Mononuclear cell (primary cell): Measurements from ENCODE around the gene RAF1. TPM values are rescaled to one million over a fixed set of nuclear protein-coding genes. Genes with fewer than 3 reads are reported as not detected.
"Not testable (repeated sequence)": the region's sequence is repeated elsewhere in the genome, so short reads cannot be mapped to it uniquely, and the experiment has no call there.

Experiments used
- H3K27me3 ChIP-seq: 2 replicates; pipeline ENCODE4 v1.6.0; 2011; ENCODE audit warnings: low read length, control low read depth; ENCODE audit not compliant: insufficient read depth
- H3K4me1 ChIP-seq: 2 replicates; pipeline ENCODE4 v1.5.1; 2011; ENCODE audit warnings: mild to moderate bottlenecking, low read length, control low read depth; ENCODE audit not compliant: insufficient read depth
- H3K4me3 ChIP-seq: 2 replicates; pipeline ENCODE4 v1.5.1; 2011; ENCODE audit warnings: mild to moderate bottlenecking, low read length, moderate library complexity
- H3K9me3 ChIP-seq: 2 replicates; pipeline ENCODE4 v1.5.1; 2011; ENCODE audit warnings: low read depth, mild to moderate bottlenecking, control low read depth, low read length
- total RNA-seq: library from RNA; depleted of rRNA; stranded (reverse); fragments of >200 nt; gene quantifications from one replicate; pipeline ENCODE4 v1.2.3, GENCODE V29; 2012

The RAF1 gene
- total RNA-seq, 1 donor: 176 TPM

- Histone ChIP-seq H3K27me3 (no peaks in the 10 kb centered on the region), H3K4me1 (peaks cover 18% of the 10 kb centered on the region), H3K9me3 (no peaks in the 10 kb centered on the region), H3K4me3 (no peak overlapping the region)
These were observed 30.8 kb downstream of the RAF1 start for GRCh38 chr3:12633108-12633507.

GRCh38 chr3:12632523-12632922, 31.4 kb downstream of the RAF1 start:
- H3K9me3 ChIP-seq: no peaks in the 10 kb centered on the region
- H3K4me1 ChIP-seq: peaks cover 18% of the 10 kb centered on the region
- no peaks in the 10 kb centered on the region for H3K27me3 ChIP-seq
- H3K4me3 ChIP-seq: no peak overlapping the region

GRCh38 chr3:12630843-12631242, 33.1 kb downstream of the RAF1 start:
- H3K4me3 ChIP-seq, H3K27me3 ChIP-seq, H3K9me3 ChIP-seq: not testable (repeated sequence)
- H3K4me1 ChIP-seq: peaks cover 27% of the 10 kb centered on the region

GRCh38 chr3:12630292-12630691, 33.6 kb downstream of the RAF1 start:
- H3K4me1 ChIP-seq: peaks cover 33% of the 10 kb centered on the region
- H3K27me3 ChIP-seq: no peaks in the 10 kb centered on the region
- H3K9me3 ChIP-seq: no peaks in the 10 kb centered on the region
- no peak overlapping the region for H3K4me3 ChIP-seq

GRCh38 chr3:12629560-12629959, 34.4 kb downstream of the RAF1 start:
- Histone ChIP-seq H3K4me3 (no peak overlapping the region), H3K4me1 (peaks cover 40% of the 10 kb centered on the region), H3K9me3 (no peaks in the 10 kb centered on the region), H3K27me3 (no peaks in the 10 kb centered on the region)

GRCh38 chr3:12628813-12629212, 35.1 kb downstream of the RAF1 start:
- no peaks in the 10 kb centered on the region for H3K27me3 ChIP-seq
- H3K4me1 ChIP-seq: peaks cover 41% of the 10 kb centered on the region
- H3K9me3 ChIP-seq: no peaks in the 10 kb centered on the region
- no peak overlapping the region for H3K4me3 ChIP-seq

- Histone ChIP-seq H3K4me3 (no peak overlapping the region), H3K9me3 (no peaks in the 10 kb centered on the region), H3K27me3 (no peaks in the 10 kb centered on the region), H3K4me1 (peaks cover 41% of the 10 kb centered on the region)
These were observed 36.5 kb downstream of the RAF1 start for GRCh38 chr3:12627370-12627769.

- not testable (repeated sequence) for H3K9me3 ChIP-seq, H3K27me3 ChIP-seq, H3K4me3 ChIP-seq
- H3K4me1 ChIP-seq: peaks cover 44% of the 10 kb centered on the region
These were observed 39.0 kb downstream of the RAF1 start for GRCh38 chr3:12624964-12625363.

- no peak overlapping the region for H3K4me3 ChIP-seq
- peaks cover 40% of the 10 kb centered on the region for H3K4me1 ChIP-seq
- H3K27me3 ChIP-seq: no peaks in the 10 kb centered on the region
- H3K9me3 ChIP-seq: no peaks in the 10 kb centered on the region
These were observed 39.9 kb downstream of the RAF1 start for GRCh38 chr3:12624056-12624455.

- no peaks in the 10 kb centered on the region for H3K27me3 ChIP-seq
- H3K4me1 ChIP-seq: peaks cover 36% of the 10 kb centered on the region
- H3K9me3 ChIP-seq: no peaks in the 10 kb centered on the region
- H3K4me3 ChIP-seq: no peak overlapping the region
These were observed 41.6 kb downstream of the RAF1 start for GRCh38 chr3:12622335-12622734.

GRCh38 chr3:12620729-12621128, 43.2 kb downstream of the RAF1 start:
- Histone ChIP-seq H3K4me1 (peaks cover 26% of the 10 kb centered on the region), H3K27me3 (no peaks in the 10 kb centered on the region), H3K4me3 (no peak overlapping the region), H3K9me3 (no peaks in the 10 kb centered on the region)

- no peaks in the 10 kb centered on the region for H3K9me3 ChIP-seq
- H3K4me3 ChIP-seq: no peak overlapping the region
- no peaks in the 10 kb centered on the region for H3K27me3 ChIP-seq
- peaks cover 26% of the 10 kb centered on the region for H3K4me1 ChIP-seq
These were observed 43.6 kb downstream of the RAF1 start for GRCh38 chr3:12620305-12620704.

GRCh38 chr3:12618426-12618825, 45.5 kb downstream of the RAF1 start:
- H3K27me3 ChIP-seq: no peaks in the 10 kb centered on the region
- H3K9me3 ChIP-seq: no peaks in the 10 kb centered on the region
- no peak overlapping the region for H3K4me3 ChIP-seq
- peaks cover 24% of the 10 kb centered on the region for H3K4me1 ChIP-seq

GRCh38 chr3:12615266-12615665, 48.7 kb downstream of the RAF1 start:
- Histone ChIP-seq H3K9me3 (no peaks in the 10 kb centered on the region), H3K27me3 (no peaks in the 10 kb centered on the region), H3K4me1 (peaks cover 20% of the 10 kb centered on the region), H3K4me3 (no peak overlapping the region)

GRCh38 chr3:12613250-12613649, 50.7 kb downstream of the RAF1 start:
- Histone ChIP-seq H3K9me3 (no peaks in the 10 kb centered on the region), H3K4me3 (no peak overlapping the region), H3K4me1 (peaks cover 20% of the 10 kb centered on the region), H3K27me3 (no peaks in the 10 kb centered on the region)

GRCh38 chr3:12612514-12613226, 51.2 kb downstream of the RAF1 start:
- peaks cover 20% of the 10 kb centered on the region for H3K4me1 ChIP-seq
- no peaks in the 10 kb centered on the region for H3K27me3 ChIP-seq
- H3K9me3 ChIP-seq: no peaks in the 10 kb centered on the region
- no peak overlapping the region for H3K4me3 ChIP-seq
